Activated gamma-delta T cell treated with anti-CD3 and anti-CD28 coated beads, Interleukin-2, amount 50 U/mL, for 16 hours (primary cell): ENCODE results near the gene ADIRF.
"Not testable (repeated sequence)": the region's sequence is repeated elsewhere in the genome, so short reads cannot be mapped to it uniquely, and the experiment has no call there.

Experiments used
- DNase-seq: peaks from one replicate; pipeline ENCODE4 v3.0.0-alpha.2; 2020; ENCODE audit warnings: low read depth

Gene ADIRF

DNA sequence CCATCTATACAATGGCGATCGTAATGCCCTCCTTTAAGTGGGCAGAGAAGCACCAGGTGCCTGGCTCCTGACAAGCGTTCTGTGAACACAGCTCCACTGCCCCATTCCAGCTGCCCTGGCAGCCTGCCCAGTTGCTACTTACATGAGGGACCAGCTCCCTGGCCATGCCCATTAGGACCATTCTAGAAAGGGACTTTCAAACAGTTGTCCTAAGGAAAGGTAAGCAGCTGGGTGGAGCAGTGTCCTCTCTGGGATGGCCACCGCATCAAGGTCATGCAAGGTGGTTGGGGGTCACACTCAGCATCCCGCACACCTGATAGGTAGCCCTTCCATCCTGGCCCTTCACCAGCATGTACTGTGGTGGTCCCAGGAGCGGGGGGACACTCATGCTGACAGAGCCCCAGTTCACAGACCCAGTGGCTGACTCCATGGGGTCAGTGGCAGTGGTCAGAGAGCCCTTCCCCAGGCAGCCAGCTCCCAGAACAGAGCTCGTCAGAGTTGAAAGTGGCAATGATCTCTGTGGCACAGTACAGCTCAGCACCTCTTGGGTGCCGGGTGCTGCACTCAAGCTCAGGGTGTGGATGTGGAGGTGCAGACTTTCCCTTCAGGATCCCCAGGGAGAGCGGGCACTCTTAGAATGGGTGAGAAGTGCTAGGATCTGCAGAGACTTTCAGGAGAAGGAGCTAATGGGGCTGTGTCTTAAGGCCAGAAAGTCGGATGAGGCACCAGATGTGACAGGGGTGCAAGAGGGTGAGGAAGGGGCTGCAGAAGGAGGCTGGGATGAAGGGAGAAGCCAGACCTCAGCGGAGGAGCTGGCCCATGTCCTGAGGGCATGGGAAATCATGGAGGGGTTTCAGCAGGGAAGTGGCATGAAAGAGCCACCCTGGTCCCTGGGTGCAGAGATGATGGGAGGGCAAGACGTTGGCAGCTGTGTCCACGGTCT is 21.8 kb upstream of the ADIRF start:
- DNase-seq, result no peak

DNA sequence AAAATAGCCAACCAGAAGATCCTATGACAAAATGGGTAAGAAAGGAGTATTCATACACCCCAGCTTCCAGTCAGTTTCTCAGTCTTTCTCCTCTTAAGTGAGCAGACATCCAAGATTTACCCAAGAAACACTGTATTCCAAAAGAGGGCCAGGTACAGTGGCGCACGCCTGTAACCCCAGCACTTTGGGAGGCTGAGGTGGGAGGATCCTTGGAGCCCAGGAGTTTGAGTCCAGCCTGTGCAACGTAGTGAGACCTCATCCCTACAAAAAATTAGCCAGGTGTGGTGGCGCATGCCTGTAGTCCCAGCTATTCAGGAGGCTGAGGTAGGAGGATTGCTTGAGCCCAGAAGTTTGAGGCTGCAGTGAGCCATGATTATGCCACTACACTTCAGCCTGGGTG is 20.5 kb upstream of the ADIRF start:
- DNase-seq, result not testable (repeated sequence)

DNA sequence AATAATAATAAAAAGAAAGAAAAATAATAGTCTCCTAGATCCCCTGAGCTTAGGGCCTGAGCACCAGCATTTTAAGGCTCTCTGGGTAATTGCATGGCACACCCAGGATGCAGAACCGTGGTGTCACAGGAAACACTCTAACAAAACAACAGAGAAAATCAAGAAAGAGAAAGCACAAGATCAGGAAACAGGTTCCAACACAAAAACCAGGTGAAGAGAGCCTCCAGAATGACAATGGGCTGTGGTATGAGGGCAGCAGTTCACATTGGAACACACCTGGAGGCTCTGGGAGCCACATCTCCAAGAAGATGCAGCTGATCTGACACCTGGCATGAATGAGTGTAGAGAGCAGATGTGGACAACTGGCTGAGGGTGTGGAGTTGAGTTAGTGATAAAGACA is 17.9 kb upstream of the ADIRF start:
- no peak for DNase-seq

DNA sequence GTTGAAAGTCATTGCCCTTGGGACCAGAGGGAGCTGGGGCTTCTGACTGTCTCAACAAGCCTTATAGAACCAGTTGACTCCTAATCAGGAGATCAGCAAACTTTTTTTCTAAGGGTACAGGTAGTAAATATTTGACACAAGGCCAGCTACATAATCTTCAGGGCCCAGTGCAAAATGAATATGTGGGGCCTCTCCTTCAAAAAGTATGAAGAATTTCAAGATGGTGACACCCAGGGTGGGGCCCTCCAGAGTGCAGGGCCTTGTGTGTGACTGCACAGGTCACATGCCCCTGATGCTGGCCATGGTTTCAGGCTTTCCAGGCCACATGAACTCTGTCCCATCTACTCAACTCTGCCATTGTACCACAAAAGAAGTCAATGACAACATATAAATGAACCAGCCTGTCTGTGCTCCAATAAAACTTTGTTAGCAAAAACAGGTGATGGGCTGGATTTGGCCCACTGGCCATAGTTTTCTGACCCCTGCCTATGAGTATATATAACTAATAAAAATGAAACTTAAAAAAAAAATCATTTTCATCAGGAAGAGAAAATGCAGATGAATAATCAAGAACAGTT is 17.0 kb upstream of the ADIRF start:
- DNase-seq, result no peak

DNA sequence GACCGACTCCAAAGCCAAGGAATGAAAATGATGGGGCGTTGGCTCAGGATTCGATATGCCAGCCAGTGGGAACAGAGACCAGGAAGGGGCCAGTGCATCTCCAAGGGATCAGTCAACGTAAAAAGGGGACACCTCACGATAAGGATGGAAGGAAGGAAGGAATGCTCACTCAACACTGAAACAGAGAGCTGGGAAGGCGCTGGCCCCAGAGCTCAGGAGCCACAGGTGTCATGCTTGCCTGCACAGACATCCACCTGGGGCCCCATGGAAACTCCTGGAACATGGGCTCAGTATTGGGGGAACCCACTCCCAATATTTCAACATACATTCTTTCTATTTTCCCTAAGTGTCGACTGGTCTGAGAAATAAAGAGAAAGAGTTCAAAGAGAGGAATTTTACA is 16.2 kb upstream of the ADIRF start:
- DNase-seq, result no peak

DNA sequence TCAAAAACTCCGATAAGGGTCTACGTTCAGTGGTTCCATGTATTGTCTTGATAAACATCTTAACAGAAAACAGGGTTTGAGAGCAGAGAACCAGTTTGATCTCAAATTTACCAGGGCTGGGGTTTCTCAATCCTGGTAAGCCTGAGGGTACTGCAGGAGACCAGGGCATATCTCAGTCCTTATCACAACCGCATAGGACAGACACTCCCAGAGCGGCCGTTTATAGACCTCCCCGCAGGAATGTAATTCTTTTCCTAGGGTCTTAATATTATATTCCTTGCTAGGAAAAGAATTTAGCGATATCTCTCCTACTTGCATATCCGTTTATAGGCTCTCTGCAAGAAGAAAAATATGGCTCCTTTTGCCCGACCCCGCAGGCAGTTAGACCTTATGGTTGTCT is 15.6 kb upstream of the ADIRF start:
- DNase-seq, result not testable (repeated sequence)

DNA sequence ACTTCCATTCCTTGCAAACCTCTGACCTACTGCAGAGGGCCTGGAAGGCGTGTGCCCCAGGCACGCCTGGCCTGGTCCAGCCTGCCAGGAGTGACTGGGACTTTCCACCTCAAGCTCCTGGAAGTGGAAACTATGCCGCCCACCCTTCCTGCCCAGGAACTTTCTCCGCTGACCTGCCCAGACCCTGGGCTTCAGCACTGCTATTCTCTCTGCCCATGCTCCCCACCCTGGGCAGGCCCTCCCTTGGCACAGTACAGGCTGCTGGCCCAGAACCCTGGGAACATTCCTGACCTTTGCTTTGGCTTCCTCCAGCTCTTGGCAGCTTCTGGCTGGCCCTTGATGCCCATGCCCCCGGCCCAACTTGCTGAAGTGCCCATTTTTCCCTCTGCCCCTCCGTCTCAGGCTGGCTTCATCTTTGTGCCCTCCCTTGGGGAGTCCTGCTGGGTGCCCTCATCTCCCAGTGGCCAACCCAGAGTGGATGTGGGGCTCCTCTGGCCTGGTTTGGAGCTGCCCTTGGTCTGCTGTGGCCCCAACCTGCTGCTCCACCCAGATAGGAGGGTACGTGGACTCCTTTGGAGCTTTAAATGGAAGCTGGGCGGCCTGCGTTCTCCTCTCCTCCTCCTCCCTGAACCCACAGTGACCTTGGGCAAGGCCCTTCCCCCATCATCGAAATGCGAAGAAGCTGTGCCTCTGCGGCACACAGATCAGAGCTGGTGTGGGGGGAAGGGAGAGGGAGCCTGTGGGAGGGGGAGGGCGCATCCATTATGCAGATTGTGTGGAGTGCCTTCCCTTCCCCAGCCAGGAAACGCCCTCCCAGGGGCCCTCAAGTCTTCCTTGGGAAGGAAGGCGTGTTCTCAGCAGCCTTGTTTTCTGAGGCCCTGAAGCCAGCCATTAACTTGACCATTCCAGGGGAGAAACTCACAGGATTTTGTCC is 14.3 kb upstream of the ADIRF start:
- no peak for DNase-seq

DNA sequence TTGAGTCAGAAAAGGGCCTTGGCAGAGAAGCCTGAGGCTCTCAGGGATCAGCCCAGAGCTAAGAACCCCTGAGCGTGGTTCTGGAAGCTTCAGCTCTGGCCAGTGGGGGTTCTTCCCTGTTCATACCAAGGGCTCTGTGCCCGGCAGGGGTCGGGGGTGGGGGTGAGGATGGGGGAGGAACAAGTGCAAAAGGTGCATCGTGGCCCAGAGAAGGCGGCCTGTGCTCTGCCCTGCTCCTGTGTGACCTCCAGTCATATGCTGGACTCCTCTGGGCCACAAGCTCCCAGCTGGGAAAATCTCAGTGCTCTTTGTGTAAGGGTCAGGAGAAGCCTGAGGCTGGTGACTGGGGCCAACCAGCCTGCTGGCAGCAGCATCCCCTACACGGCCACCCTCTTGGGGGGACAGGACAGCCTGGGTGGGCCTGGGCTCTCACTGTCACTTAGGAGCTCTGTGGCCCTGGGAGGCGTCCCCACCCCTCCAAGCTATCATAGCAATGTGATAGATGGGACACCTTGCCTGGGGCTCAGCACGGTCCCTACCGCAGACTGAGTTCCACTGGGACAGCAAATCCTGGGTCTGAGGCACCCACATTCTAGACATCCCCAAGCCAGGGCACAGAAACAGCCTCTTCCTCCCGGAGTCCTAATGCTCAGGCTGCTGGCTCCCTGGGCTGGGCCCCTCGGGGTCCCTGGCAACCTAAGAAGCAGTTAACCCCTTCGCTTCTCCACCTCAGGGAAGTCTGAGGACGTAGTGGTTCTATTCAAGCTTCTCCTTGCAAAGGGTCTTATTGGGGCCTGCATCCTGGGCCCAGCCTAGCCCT is 13.4 kb upstream of the ADIRF start:
- DNase-seq, result no peak

DNA sequence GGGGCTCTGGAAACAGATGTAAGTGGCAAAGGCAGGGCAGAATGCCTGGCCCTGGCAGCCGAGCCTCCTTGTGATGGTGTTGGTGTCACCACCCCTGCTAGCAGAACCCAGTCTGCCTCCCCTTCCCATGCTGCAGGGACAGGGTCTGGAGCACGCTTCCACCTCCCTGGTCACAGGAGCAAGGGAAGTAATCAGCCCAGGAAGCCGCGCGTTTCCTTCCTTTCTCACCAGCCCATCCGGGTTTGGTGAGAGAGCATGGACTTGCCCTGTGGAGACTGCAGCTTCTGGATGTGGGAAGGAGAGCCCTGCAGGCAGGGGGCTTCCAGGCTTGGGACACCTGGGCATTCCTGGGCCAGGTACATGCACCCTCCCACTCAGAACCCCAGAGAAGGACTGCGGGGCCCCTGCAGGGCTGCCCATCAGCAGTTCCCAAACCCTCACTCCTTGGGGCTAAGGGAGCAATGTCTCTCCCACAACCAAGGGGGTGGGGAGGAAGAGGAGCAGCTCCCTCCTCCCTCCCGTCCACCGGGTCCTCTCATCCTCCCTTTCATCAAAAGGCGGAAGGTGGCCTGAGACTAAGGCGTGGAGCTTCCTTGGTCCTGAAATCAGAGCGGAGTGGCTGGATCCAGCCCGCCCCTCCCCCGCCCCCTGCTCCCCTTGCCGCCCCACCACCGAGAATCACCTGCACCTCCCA is 12.6 kb upstream of the ADIRF start:
- DNase-seq, result no peak

DNA sequence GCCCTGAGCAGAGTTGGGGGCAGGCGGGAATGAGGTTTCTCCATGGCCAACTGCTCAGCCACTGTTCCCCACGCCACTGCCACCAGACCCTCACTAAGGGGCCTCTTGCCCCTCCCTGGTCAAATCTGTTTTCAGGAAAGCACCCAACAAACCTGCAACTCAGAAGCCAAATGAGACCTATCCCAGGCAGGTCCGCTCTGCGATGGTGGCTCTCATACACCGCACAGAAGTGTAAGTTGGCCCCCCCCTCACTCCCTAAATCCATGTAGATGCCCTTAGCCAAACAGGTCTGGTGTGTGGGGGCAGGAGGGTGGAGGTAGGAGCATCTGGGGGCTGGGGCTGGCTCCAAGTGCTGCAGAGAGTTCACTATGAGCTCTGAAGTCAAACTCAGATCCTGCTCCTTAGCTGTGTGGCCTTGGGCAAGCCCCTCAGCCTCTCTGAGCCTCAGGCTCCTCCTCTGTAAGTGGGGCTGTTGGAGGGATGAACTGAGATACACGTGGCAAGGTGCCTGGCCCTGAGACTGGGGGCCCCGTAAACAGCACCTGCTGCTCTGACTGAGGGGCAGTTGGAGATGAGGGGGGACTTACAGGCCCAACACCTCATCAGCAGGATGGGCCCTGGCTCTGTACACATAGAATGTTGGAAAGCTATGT is 12.0 kb upstream of the ADIRF start:
- no peak for DNase-seq

DNA sequence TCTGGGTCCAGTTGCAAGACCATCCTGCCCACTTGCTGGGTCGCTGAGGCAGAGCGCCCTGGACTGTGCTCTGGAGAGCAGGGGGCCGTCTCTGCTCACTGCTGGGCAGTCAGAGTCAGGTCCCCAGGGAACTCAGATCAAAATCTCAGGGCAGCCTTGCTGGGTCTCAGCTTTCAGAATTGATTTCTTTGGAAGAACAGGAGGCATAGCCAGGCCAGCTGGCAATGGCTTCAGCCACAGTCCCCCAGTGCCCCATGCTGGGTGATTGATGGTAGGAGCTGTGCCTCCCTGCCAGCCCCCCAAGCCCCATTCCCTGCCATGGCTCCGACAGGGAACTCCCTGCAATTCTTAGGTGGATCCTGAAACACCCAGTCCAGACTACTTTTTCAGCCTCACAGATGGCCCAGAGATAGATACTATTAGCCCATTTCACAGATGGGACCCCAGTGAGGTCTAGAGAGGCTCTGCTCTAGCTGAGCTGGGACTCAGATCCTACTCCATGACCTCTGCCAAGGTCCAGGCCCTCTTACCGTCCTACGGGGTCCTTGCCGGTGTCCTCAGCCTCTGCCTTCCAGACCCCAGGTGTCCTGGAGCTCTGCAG is 11.3 kb upstream of the ADIRF start:
- DNase-seq, result no peak

DNA sequence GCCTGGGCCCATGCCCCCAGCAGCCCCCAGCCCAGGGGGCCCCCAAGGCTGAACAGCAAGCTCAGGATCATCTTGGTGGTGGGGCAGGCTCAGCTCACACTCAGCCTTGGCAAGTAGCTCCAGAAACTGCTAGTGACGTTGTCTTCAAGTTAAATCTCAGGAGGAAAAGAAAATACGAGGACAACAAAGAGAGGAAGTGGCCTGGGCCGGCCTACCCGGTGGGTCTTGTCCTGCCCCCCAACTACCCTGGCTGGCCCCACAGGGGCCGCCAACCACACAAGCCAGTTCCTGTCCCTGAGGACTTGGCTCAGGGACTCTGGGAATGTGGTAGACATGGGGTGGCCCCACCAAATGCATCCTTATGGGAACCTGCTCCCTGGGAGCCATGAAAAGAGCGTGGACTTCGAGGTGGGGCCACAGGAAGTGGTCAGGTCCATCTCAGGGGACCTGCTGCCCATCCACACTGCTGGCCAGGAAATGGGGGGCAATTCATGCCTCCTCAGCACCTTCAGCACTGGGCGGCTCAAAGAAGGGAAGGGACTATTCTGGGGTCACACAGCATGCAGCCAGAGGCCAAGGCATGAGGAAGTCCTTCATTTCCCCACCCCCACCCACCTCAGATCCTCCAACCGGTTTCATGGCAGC is 10.7 kb upstream of the ADIRF start, which contains the start of gene MMRN2:
MMRN2 (minus strand) TSS at position 145 of the 645 bp plus-strand sequence; CDS start at position 71, 74 bp downstream.
- DNase-seq, result no peak

DNA sequence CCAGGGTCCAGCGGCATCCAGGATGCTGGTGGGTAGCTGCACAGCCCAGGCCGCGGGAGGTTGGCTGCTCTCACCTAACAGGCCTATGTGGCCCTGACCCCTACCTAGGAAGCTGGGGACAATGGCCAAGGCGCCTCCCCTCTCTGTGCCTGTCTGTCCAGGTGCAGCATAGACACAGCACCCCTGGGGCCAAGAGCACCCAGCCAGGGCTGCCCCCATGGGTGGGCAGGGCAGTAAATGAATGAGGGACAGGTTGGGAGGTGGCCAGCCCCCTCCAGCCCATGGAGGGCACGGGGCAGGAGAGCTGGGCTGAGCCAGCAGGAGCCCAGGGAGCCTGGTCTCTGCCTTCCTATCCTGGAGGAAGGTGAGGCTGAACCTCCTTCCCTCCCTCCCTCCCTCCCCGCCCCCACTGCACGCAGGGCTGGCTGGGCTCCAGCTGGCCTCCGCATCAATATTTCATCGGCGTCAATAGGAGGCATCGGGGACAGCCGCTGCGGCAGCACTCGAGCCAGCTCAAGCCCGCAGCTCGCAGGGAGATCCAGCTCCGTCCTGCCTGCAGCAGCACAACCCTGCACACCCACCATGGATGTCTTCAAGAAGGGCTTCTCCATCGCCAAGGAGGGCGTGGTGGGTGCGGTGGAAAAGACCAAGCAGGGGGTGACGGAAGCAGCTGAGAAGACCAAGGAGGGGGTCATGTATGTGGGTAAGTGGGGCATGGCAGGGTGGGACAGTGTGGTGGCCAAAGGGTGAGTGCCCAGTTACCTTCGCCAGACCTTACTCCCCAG is 10.0 kb upstream of the ADIRF start, which contains the start of gene SNCG:
SNCG (plus strand) TSS at position 484 of the 785 bp plus-strand sequence; CDS start at position 583, 99 bp downstream.
- DNase-seq, result no peak

DNA sequence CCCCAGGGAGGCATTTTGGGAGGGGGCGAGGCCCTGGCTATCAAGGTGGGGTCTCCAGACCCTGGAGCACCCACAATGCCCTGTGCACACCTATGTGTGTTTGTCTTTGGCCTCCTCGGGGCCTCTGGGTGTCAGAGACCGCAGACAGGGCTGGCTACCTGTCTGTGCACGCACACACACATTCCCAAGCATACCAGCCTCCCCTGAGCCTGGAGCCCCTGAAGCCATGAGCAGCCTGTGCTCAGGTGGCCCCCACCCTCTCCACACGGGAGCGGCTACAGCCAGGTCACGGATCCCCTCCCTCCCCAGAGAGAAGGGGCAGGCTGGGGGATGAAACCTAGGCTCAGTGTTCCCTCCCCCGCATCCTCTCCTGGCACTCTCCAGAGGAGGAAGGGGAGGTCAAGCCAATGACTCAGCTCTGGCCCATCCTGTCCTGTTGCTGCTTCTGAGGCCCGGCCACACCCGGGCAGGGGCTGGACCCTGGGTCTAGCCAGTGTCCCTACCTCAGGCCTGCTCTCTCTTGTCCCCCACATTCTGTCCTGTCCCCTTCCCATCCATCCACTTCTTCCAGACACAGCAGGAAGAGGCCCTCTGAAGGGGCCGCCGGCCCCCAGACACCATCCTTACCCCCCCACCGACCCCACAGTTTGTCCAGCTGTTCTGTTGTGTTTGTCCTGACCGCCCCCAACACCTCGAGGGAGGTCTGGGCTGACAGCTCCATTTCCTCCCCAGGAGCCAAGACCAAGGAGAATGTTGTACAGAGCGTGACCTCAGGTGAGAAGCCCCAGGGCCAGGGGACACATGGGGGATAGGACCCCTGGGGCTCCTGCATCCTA is 9.2 kb upstream of the ADIRF start:
- DNase-seq, result no peak

DNA sequence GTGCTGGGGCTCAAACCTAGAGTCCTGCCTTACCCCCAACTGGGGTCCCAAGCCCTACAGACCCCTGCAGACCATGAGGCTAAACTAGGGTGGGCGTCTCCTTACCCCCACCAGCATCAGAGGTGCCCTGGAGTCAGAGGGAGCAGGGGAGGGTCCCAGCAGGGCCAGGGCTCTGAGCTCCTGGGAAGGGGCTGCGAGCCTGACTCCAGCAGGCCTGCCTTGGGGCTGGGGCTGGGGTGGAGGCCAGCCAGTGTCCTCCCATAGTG is 8.6 kb upstream of the ADIRF start:
- no peak for DNase-seq

DNA sequence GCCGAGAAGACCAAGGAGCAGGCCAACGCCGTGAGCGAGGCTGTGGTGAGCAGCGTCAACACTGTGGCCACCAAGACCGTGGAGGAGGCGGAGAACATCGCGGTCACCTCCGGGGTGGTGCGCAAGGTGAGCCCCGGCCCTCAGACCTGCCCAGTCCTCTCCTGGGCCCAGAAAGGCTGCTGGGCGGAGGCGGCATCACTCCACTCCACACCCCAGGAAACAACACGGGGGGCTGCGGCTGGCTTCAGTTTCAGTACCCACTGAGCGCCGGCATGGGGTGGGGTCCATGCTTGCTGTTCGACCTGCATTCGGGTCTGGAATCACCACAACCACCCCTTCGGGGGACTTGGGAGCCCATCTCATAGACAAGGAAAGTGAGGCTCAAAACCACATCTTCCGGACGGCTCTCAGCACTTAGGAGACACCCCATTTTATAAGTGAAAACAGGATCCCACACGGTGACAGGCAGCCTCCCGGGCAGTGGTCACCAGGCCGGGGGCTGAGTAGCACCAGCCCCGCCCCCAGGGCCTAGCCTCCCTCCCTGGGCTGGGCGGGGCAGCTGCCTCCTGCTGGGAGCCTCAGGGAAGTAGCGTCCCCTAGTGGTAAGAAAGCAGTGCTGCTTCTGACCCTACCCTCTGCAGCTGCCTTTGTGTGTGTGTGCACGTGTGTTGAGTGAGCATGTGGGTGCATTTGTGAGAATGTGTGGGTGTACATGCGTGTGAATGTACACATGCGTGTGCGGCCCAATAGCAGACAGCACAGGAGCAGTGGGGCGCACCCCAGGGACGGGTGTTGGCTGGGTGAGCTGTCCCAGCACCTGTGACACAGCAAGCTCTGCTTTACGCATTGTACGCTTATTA is 8.0 kb upstream of the ADIRF start:
- DNase-seq, result no peak
